Activated T-cell treated with anti-CD3 and anti-CD28 coated beads for 1 hour (primary cell): ENCODE measurements around the gene OR6S1.
A peak's percentile ranks its signal among the peaks of the same experiment; 100 is the strongest.
"Not testable (repeated sequence)": the region's sequence is repeated elsewhere in the genome, so short reads cannot be mapped to it uniquely, and the experiment has no call there.

Source experiments
- DNase-seq: peaks from one replicate; pipeline ENCODE4 v3.0.0-alpha.2; 2020; ENCODE audit warnings: low read depth

OR6S1 gene

DNA sequence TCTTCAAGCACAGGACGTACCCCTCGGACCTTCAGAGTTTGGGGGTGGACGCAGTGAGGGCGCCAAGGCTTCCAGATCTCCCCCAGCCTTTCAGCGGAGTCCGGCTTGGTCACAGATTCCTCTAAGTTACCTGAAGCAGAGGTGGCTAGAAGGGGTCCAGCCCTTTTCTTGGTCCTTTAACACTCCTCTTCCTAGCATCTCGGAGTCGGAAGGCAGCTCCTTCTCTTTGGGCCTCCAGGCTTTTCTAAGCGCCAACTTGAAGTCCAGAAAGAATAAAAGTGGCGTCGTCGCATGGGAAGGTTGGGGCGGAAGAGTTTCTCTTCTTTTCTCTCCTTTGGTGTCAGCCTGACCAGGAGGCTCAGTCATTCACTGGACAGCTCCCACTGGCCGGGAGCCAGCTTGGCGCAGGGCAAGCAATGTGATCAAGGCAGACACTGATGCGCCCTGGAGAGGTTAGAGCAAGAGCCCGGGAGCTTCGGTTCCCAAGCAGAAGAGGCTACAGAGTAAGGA lies 9.6 kb downstream of the OR6S1 start:
- DNase-seq: no peak

GRCh38 chr14:20631023-20631879 lies 10.2 kb downstream of the OR6S1 start:
- peak; percentile 35 for DNase-seq

GRCh38 chr14:20630340-20631022 lies 11.0 kb downstream of the OR6S1 start:
- no peak for DNase-seq

DNA sequence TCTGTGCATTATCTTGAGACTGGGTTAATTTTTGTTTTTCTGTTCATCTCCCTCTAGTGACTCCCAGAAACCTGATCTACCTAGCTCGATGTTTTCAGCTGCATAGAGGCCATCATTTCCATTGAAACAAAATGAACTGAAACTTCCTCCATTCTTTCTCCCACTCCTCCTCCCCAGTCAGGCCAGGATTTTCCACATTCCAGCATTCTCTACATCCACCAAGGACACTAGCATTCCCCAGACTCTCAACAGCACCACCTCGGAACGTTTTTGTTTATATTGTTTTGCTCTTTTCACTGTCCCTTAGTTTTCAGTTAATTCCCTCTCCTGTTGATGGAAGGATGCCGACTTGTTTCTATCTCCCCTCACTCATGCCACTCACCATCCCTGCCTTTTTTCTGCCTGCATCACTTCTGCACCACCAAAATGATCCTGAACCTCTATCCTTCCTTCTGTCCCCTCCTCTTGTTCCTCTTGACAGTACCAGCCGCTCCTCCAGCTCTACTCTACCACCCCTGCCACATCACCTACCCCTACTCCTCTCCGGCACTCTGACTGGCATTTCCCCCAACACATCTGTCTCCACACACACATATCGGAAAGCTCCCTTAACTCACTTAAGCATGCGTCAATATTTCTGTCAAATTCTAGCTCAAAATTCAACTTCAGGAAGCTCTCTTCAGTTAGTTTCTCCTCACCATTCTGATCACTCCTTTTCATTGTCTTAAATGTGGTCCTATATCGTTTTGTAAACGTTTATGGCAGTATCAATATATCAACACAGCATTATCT lies 13.2 kb downstream of the OR6S1 start:
- DNase-seq: no peak

DNA sequence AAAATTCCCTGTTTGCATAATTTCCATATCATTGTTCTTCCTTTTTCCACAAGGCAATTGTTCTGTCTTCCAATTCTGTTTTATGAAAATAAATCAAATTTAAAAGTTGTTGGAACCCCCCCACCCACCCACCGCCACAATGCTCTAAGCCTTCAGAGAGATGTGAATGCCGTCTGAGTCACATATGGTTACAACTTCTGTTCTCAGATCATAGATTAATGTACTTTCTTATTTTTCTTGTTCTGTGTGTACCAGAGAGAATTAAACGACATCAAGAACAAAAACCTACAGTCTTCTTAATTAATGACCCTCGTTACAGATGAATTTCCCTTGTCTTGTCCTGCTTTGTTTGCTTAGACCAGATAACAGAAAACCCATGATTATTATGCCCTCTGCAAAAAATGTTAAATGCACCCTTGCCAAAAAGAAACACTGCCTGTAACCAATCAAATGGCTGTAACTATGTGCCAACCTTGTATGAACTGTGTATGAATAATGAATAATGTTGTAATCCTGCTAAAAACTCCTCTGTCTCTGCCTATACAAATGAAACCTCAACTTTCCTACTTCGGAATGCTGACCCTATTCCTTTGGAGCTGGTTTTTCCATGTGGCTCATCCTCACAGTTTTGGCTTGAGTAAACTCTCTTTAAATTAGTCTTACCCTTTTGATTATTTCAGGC lies 14.0 kb downstream of the OR6S1 start:
- DNase-seq: no peak

- DNase-seq: no peak
These were observed 15.2 kb downstream of the OR6S1 start for GRCh38 chr14:20626274-20626673.

DNA sequence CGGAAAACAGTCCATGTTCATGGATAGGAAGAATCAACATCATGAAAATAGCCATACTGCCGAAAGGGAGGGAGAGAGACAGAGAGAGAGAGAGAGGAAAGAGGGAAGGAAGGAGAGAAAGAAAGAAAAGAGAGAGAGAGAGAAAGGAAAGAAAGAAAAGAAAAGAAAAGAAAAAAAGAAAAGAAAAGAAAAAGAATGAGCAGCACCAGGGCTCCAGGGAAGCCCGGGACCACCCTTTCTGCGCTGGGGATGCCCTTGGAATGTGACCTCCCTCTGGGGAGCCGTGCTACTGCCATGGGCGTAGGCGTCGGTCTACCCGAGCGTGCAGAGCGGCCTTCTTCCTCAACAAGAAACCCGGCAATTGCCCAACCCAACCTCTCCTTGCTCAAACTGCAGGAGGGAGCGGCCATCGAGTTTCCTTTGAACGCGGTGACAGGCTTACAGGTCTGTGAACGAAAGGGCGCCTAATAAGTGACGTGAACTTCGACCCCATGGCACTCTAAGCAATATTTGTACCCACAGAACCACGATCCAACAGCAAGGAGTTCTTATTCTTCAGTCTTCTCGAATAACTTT lies 16.9 kb downstream of the OR6S1 start:
- peak; percentile 16 for DNase-seq

GRCh38 chr14:20623798-20624197 lies 17.7 kb downstream of the OR6S1 start:
- no peak for DNase-seq

DNA sequence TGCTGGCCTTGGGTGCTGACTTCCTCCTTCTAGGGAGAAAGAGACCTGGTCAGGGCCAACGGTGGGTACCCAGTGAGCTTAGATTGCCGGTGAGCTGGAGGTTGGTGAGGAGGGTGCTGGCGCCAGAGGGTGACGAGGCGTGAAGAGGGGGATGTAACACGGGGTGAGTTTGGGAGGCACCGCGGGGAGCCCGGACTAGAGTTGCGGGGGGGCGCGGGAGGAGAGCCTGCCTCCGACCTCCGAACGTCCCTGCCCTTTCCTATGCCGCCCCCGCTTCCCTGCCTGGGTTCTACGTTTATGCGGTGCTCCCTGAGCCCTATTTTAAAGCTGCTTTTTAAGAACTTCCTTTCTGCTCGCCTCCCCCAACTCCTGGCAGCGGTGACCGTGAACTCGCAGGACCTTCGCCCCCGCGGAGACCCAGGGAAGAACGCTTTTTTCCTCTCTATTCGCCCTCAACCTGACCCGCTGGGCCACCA lies 18.6 kb downstream of the OR6S1 start:
- no peak for DNase-seq

GRCh38 chr14:20620798-20621478 lies 20.6 kb downstream of the OR6S1 start:
- no peak for DNase-seq

DNA sequence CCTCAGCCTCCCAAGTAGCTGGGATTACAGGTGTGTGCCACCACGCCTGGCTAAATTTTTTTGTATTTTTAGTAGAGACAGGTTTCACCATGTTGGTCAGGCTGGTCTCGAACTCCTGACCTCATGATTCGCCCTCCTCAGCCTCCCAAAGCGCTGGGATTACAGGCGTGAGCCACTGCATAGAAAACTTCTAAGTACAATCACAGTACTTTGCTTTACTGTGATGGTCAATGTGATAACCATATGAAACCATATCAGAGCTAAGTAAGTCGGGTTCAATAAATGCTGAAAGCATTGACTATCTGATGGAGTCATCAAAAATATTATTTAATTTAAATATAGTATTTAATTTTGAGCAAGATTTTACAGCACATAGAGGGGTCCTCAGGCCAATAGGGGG lies 21.8 kb downstream of the OR6S1 start:
- DNase-seq: not testable (repeated sequence)

- DNase-seq: no peak
These were observed 23.2 kb downstream of the OR6S1 start for GRCh38 chr14:20618271-20618749.

- no peak for DNase-seq
These were observed 24.1 kb downstream of the OR6S1 start for GRCh38 chr14:20617138-20618003.

DNA sequence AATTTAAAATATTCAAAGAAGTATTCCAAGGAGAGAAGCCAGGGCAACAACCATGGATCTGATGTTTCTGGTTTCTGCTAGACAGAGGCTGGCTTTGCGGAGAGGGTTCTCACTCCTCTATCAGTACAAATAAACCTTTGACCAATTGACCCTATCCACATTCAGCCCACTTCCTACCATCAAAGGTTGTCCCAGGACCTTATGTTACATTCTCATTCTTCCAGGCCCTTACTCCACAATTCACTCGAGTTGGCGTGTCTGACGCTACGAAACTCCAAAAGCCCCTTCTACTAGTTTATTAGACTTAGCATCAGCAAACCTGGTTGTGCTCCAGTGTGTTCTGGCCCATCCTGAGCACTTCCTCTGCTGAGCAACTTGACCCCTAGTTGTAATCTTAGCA lies 25.5 kb downstream of the OR6S1 start:
- no peak for DNase-seq

DNA sequence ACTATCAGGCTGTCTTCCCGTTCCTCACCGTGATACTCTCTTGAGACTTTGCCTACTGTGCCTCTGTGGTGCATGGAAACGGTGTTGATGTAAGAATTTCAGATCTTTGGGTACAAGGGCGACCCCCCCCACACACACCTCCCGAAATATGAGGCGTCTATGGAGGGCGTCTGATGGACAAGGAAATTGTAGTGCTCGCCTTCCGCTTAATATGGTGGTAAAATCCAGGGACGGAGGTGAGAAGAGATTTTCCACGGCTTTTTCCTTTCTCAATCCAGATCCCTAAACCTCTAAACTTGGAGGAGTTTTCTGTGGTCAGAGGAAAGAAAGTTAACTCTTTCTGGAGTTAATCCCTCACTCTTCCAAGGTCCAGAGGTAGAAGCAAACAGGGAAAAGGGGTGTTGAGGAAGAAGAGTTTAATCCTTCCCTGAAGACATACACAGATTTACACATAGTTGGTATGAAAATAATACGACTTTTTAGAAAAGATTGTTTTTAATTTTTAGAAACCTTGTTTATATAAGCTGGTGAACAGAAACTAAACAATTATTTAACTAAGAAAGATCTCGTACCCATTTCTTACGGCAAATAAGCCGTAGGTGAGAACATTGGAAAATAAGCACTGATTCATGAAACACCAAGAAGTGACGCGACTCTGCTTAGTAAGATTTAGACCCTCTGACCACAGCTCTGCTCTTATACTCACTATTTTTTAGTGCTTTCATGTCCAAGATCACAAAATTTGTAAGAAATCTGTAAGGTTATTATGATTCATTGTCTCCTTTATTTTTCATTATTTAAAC lies 27.3 kb downstream of the OR6S1 start:
- peak; percentile 12 for DNase-seq

GRCh38 chr14:20613094-20614037 lies 28.1 kb downstream of the OR6S1 start:
- peak; percentile 68 for DNase-seq

- DNase-seq: no peak
These were observed 29.1 kb downstream of the OR6S1 start for GRCh38 chr14:20612403-20612802.

DNA sequence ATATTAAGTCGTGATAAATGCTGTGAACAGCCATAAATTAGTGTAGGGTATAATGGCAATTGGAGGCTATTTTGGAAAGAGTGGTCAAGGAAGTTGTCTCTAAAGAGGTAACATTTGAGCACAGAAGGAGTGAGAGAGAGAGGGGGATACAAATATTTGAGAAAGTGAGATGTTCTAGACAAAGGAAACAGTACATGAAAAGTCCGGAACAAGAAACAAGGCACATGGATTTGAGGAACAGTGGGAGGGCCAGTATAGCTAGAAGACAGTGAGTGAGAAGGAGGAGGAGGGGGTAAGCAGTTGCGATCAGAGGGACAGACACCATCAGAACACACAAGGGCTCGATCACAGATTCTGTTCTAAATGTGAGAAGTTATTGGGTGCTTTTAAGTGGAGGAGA lies 30.2 kb downstream of the OR6S1 start:
- no peak for DNase-seq
